RWPE1 (cell line): ENCODE data around the gene SURF1.
"Not testable (repeated sequence)": the region's sequence is repeated elsewhere in the genome, so short reads cannot be mapped to it uniquely, and the experiment has no call there.

Source experiments
- CTCF ChIA-PET: fragments of 350-600 bp; sonication (Branson Sonifier 250); formaldehyde crosslinking; extraction: SDS; loops from one replicate; lab custom pipeline; 2021; lab: Yijun Ruan, JAX
- POLR2A ChIA-PET: fragments of 400-600 bp; formaldehyde crosslinking; extraction: SDS; loops from one replicate; lab custom pipeline; 2020; ENCODE audit warnings: antibody characterized with exemption; ENCODE audit not compliant: low non-redundant PET; lab: Yijun Ruan, JAX
- DNase-seq: peaks from one replicate; pipeline ENCODE4 v3.0.0; 2012; ENCODE audit warnings: low spot score
- H3K27ac ChIP-seq: fragments of 450-650 bp; 2 replicates; pipeline ENCODE4 v1.5.1; 2017
- TF ChIP-seq, protein P1 (sequence below): fragments of 450-650 bp; conservative IDR thresholded peaks from 2 replicates; pipeline ENCODE4 v1.5.1; 2017; ENCODE audit warnings: low read depth, mild to moderate bottlenecking

Gene SURF1

DNA sequence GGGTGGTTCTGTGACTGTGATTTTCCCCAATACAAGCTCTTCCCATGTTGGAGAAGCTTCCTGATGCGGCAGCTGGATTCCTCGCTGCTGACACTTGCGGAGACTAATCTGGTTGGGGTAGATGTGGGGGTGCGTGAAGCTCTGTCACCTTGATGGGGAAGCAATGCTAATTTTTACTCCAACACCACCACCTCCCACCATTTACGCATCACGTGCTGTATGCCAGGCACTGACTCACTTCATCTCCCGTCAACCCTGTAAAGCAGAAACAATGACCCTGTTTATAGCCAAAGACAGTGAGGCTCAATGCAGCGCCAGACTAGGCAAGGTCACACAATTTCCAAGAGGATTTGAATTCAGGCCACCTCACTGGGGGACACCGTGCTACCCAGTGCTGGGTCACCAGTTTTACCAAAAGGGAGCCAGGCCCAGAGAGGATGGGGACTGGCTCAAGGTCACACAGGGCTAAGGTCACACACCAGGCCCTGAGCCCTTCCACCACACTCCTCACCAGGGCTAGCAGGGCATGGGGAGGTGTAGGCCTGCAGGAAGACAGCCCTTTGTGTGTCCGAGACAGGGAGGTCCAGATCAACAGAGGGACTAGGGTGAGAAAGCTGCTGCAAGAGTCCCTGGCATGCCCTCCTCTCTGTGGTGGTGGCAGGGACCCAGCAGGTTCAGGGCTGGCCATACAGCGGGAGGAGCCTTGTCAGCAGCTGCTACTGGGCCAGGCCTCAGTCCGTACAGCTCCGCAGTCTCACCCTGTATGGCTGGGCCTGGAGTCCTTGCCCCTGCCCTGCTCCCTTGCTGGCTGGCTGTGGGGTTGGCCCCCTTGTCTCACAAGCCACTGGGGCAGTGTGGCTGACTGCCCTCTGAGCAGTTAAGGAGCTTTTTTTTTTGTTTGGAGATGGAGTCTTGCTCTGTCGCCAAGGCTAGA lies 23.1 kb upstream of the SURF1 start:
- no peak for DNase-seq
- POLR2A ChIA-PET, result interaction anchor here (0.5 kb wide), 1 partner anchor 10 kb away, joined by 3 read pairs; no protein-coding TSS in a partner anchor
- CTCF ChIA-PET, result interaction anchor here (0.6 to 1.4 kb wide), 2 partner anchors 9 to 25 kb away, joined by 3 to 6 read pairs; no protein-coding TSS in a partner anchor
- H3K27ac ChIP-seq, result no peak overlapping the region
- TF ChIP-seq, protein P1, sequence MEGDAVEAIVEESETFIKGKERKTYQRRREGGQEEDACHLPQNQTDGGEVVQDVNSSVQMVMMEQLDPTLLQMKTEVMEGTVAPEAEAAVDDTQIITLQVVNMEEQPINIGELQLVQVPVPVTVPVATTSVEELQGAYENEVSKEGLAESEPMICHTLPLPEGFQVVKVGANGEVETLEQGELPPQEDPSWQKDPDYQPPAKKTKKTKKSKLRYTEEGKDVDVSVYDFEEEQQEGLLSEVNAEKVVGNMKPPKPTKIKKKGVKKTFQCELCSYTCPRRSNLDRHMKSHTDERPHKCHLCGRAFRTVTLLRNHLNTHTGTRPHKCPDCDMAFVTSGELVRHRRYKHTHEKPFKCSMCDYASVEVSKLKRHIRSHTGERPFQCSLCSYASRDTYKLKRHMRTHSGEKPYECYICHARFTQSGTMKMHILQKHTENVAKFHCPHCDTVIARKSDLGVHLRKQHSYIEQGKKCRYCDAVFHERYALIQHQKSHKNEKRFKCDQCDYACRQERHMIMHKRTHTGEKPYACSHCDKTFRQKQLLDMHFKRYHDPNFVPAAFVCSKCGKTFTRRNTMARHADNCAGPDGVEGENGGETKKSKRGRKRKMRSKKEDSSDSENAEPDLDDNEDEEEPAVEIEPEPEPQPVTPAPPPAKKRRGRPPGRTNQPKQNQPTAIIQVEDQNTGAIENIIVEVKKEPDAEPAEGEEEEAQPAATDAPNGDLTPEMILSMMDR, result no peak

DNA sequence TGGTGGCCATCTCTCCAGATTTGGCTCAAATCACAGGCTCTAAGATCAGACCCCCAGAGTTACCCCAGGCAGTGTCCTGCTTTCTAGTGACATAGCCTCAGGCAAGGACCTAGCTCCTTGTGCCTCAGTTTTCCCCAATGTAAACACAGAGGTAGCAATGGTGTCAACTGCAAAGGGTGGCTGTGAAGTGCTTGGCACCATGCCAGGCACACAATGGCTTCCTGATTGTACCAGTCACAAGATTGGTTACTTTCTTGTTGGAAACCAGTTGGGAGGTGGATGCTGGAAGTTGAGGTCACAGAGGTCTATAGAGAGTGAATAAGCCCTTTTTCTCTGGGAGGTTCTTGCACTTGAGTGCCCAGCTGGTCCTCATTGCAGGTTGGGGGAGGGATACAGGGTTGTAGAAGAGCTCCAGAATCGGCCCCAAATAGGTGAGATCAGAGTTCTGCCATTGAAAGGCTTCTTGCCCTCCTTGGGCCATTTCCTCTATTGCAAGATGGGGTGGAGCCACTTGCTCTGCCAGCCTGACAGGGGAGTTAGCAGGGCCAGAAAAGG lies 22.2 kb upstream of the SURF1 start:
- ChIA-PET CTCF (interaction anchor here (0.7 kb wide), 2 partner anchors 20 to 1459 kb away, joined by 3 to 5 read pairs; no protein-coding TSS in a partner anchor), POLR2A (no interaction called here)
- TF ChIP-seq, protein P1, result no peak
- DNase-seq, result no peak
- H3K27ac ChIP-seq, result peak overlapping the region; percentile 40

DNA sequence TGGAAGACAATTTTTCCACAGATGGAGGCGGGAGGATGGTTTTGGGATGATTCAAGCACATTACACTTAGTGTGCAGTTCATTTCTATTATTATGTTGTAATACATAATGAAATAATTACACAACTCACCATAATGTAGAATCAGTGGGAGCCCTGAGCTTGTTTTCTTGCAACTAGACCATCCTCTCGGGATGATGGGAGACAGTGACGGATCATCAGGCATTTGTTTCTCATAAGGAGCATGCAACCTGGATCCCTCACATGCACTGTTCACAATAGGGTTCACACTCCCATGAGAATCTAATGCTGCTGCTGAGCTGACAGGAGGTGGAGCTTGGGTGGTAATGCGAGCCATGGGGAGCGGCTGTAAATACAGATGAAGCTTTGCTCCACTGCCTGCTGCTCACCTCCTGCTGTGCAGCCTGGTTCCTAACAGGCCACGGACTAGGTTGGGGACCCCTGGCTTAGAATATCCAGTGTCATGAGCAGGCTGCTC lies 21.5 kb upstream of the SURF1 start:
- DNase-seq, result no peak
- POLR2A ChIA-PET, result interaction anchor here (0.6 to 1.1 kb wide), 2 partner anchors 39 to 217 kb away, joined by 3 read pairs; no protein-coding TSS in a partner anchor
- CTCF ChIA-PET, result interaction anchor here (0.7 to 1.4 kb wide), 4 partner anchors 16 to 1460 kb away, joined by 3 to 5 read pairs (median 3); no protein-coding TSS in a partner anchor
- TF ChIP-seq, protein P1, result no peak
- H3K27ac ChIP-seq, result peak overlapping the region; percentile 40

DNA sequence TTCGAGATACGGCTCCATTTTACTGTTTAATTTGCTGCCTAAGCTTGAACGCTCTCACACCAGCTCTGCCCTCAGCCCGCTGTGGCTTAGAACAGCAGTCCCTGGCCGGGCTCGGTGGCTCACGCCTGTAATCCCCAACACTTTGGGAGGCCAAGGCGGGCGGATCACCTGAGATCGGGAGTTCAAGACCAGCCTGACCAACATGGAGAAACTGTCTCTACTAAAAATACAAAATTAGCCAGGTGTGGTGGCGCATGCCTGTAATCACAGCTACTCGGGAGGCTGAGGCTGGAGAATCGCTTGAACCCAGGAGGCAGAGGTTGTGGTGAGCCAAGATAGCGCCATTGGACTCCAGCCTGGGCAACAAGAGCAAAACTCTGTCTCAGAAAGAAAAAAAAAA lies 21.0 kb upstream of the SURF1 start:
- POLR2A ChIA-PET, result interaction anchor here (0.6 to 1.1 kb wide), 2 partner anchors 40 to 217 kb away, joined by 3 read pairs; no protein-coding TSS in a partner anchor
- CTCF ChIA-PET, result interaction anchor here (0.7 to 1.4 kb wide), 3 partner anchors 17 to 1039 kb away, joined by 3 to 7 read pairs (median 3); no protein-coding TSS in a partner anchor
- not testable (repeated sequence) for DNase-seq
- H3K27ac ChIP-seq, result peak overlapping the region; percentile 40

DNA sequence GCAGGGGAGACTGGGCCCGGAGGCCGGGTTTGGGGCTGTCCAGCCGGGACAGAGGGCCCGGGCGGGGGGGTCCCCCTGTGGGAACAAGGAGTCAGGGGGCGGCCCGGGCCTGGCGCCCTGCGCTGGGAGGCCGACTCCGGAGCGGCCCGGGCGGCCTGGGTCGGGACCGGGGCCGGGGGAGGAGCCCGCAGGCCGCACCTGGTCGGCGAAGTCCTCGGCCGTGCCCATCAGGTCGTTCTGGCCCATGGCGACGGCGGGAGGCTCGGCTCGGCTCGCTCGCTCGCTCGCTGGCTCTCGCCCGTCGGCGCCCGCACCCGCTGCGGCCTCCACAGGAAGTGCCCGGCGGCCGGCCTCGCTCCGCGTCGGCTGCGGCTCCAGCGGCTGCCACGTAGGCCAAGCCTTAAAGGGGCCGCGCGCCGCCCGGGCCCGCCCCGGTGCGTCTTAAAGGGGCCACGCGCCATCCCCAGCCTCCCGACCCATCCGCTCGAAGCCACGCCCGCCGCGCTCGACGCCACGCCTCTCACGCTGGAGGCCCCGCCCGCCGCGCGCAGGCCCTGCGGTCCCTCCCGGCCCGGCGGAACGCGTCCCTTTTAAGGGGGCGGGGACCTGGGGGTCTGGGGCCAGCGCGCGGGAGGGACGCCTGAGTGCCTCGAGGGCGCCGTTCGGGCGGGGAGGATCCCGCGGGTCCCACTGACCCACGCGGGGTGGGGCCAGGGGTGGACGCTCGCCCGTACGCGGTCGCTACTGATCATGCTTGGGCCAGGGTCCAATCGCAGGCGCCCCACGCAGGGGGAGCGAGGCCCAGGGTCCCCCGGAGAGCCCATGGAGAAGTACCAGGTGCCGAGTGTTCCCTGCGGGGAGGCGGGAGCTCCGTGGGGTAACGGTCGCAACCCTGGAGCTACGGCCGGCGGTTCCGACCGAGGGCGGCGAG lies 19.7 kb upstream of the SURF1 start, which contains the start of the genes STKLD1 and SURF4:
Gene STKLD1, plus strand, starts transcription at position 643 of the 931 bp plus-strand sequence. Its CDS starts 108 bp downstream, at position 751.
Gene SURF4, minus strand, starts transcription at position 337 of the 931 bp plus-strand sequence. Its CDS starts 91 bp downstream, at position 246.
- peak within 1 kb of the TSS; percentile 92 for H3K27ac ChIP-seq
- peak; percentile 100 for DNase-seq
- TF ChIP-seq, protein P1, result no peak
- CTCF ChIA-PET, result interaction anchor here (0.6 to 1.4 kb wide), 4 partner anchors 18 to 360 kb away, joined by 3 to 4 read pairs (median 4); no protein-coding TSS in a partner anchor
- POLR2A ChIA-PET, result interaction anchor here (0.6 kb wide), 2 partner anchors 28 to 68 kb away, joined by 3 to 4 read pairs; partner anchors contain the start of genes MED22 and RPL7A
